A549 (cell line): Measurements from ENCODE around the gene EMC8. TPM values are rescaled to one million over a fixed set of nuclear protein-coding genes. Genes with fewer than 3 reads are reported as not detected.
"Not testable (repeated sequence)": the region's sequence is repeated elsewhere in the genome, so short reads cannot be mapped to it uniquely, and the experiment has no call there.

Experiments
- ATAC-seq, 2 experiments: fragments of 200-7000 bp in 1 of 2; fragments of >200 bp in 1 of 2; cut with Nextera tagmentation in 1 of 2; cut with Tn5 transposase in 1 of 2; 3 replicates each; pipeline versions ENCODE4 v1.8.0 to v1.9.1; 2018 to 2020; ENCODE audit warnings: mild to moderate bottlenecking in 1 of 2, moderate library complexity in 1 of 2
- CTCF ChIA-PET: fragments of 300-600 bp; sonication (Branson Sonifier 250); formaldehyde crosslinking; extraction: SDS; loops from one replicate; lab custom pipeline; 2021; ENCODE audit warnings: antibody characterized with exemption, inconsistent platforms; lab: Yijun Ruan, JAX
- POLR2A ChIA-PET: fragments of 350-600 bp; formaldehyde crosslinking; extraction: SDS; loops from one replicate; lab custom pipeline; 2021; ENCODE audit warnings: antibody characterized with exemption, inconsistent platforms; lab: Yijun Ruan, JAX
- DNase-seq, 2 experiments: peaks; one replicate each; pipeline versions ENCODE4 v3.0.0 to v3.0.0-alpha.2; 2011 to 2016; ENCODE audit warnings: low read depth in 1 of 2, low spot score in 1 of 2
- FAIRE-seq: peaks from 2 replicates; lab custom pipeline; 2011; peaks lifted over from hg19 to GRCh38; lab: Jason Lieb, UNC
- H3K27ac ChIP-seq, 2 experiments: fragments of >200 bp; sonication (Bioruptor Twin); formaldehyde crosslinking; 3 replicates each; pipeline ENCODE4 v1.5.1; 2016 to 2017
- H3K4me1 ChIP-seq: fragments of >200 bp; sonication (Bioruptor Twin); formaldehyde crosslinking; 3 replicates; pipeline ENCODE4 v1.6.1; 2016
- H3K4me2 ChIP-seq: fragments of >200 bp; sonication (Bioruptor Twin); formaldehyde crosslinking; 3 replicates; pipeline ENCODE4 v1.6.1; 2016
- H3K4me3 ChIP-seq: fragments of >200 bp; sonication (Bioruptor Twin); formaldehyde crosslinking; 3 replicates; pipeline ENCODE4 v1.5.1; 2016
- H3K9me3 ChIP-seq: fragments of >200 bp; sonication (Bioruptor Twin); formaldehyde crosslinking; 3 replicates; pipeline ENCODE4 v1.6.1; 2016
- EHF ChIP-seq: fragments of 250-450 bp; sonication (Bioruptor Pico); IDR thresholded peaks from 2 replicates; pipeline ENCODE4 v1.5.0; 2020; ENCODE audit warnings: mild to moderate bottlenecking
- ESRRA ChIP-seq: fragments of 150-350 bp; IDR thresholded peaks from 2 replicates; pipeline ENCODE4 v1.6.1; 2014; ENCODE audit warnings: mild to moderate bottlenecking, low read length, borderline replicate concordance
- FOSL2 ChIP-seq, 2 experiments: fragments of 450-650 bp in 1 of 2; fragments of >200 bp in 1 of 2; sonication (Bioruptor Twin) in 1 of 2; formaldehyde crosslinking; IDR thresholded peaks; 2 replicates each; pipeline versions ENCODE4 v1.5.0 to v1.6.1; 2016 to 2020; ENCODE audit warnings: mild to moderate bottlenecking in 1 of 2, moderate library complexity in 1 of 2
- HES2 ChIP-seq: fragments of >200 bp; sonication (Bioruptor Twin); formaldehyde crosslinking; IDR thresholded peaks from 2 replicates; pipeline ENCODE4 v1.6.1; 2016
- HOXA7 ChIP-seq: fragments of 250-450 bp; sonication (Bioruptor Pico); IDR thresholded peaks from 2 replicates; pipeline ENCODE4 v1.5.0; 2020; ENCODE audit warnings: mild to moderate bottlenecking, moderate library complexity
- HOXB5 ChIP-seq: fragments of 250-450 bp; sonication (Bioruptor Pico); IDR thresholded peaks from 2 replicates; pipeline ENCODE4 v1.5.0; 2020; ENCODE audit warnings: mild to moderate bottlenecking, moderate library complexity
- JUN ChIP-seq, 2 experiments: fragments of >200 bp; sonication (Bioruptor Twin); formaldehyde crosslinking; IDR thresholded peaks; 2 replicates in 1 of 2; 3 replicates in 1 of 2; pipeline ENCODE4 v1.6.1; 2016 to 2017
- KDM1A ChIP-seq: fragments of 200-600 bp; sonication (generic); IDR thresholded peaks from 2 replicates; pipeline ENCODE4 v1.6.1; 2016; ENCODE audit warnings: low read depth, mild to moderate bottlenecking
- KDM5A ChIP-seq: fragments of 200-600 bp; sonication (generic); IDR thresholded peaks from 2 replicates; pipeline ENCODE4 v1.6.1; 2016; ENCODE audit warnings: antibody characterized with exemption, mild to moderate bottlenecking
- MAFK ChIP-seq: fragments of 450-650 bp; IDR thresholded peaks from 2 replicates; pipeline ENCODE4 v1.6.1; 2014; ENCODE audit not compliant: partially characterized antibody
- MYC ChIP-seq: IDR thresholded peaks from 2 replicates; pipeline ENCODE4 v1.6.1; 2012; ENCODE audit warnings: mild to moderate bottlenecking, inconsistent platforms, low read length, improper control_type of control experiment, borderline replicate concordance
- NR3C1 ChIP-seq: fragments of >200 bp; sonication (Bioruptor Twin); formaldehyde crosslinking; IDR thresholded peaks from 3 replicates; pipeline ENCODE4 v1.6.1; 2017
- PBX3 ChIP-seq: IDR thresholded peaks from 2 replicates; pipeline ENCODE4 v1.6.1; 2012
- RNF2 ChIP-seq: fragments of 200-600 bp; sonication (generic); IDR thresholded peaks from 2 replicates; pipeline ENCODE4 v1.6.1; 2016; ENCODE audit warnings: low read depth, mild to moderate bottlenecking, antibody characterized with exemption, moderate library complexity, borderline replicate concordance
- SREBF2 ChIP-seq: fragments of 450-650 bp; IDR thresholded peaks from 2 replicates; pipeline ENCODE4 v1.6.1; 2014; ENCODE audit warnings: mild to moderate bottlenecking, moderate library complexity
- TFCP2L1 ChIP-seq: fragments of 250-450 bp; sonication (Bioruptor Pico); IDR thresholded peaks from 2 replicates; pipeline ENCODE4 v1.5.0; 2021; ENCODE audit warnings: mild to moderate bottlenecking
- ZFP36 ChIP-seq: fragments of 450-650 bp; IDR thresholded peaks from 2 replicates; pipeline ENCODE4 v1.6.1; 2014; ENCODE audit warnings: borderline replicate concordance; ENCODE audit not compliant: partially characterized antibody
- ZSCAN20 ChIP-seq: fragments of 250-450 bp; sonication (Bioruptor Pico); IDR thresholded peaks from 2 replicates; pipeline ENCODE4 v1.8.0; 2022; ENCODE audit warnings: mild to moderate bottlenecking, moderate library complexity
- WGBS: methylation state at CpG from one replicate; pipeline ENCODE4 v1.1.6; 2017; ENCODE audit errors: missing lambda C conversion rate; 5-methylcytosine and 5-hydroxymethylcytosine counted together
- polyA plus RNA-seq, 4 experiments: library from polyadenylated mRNA; depleted of rRNA in 3 of 4; stranded (reverse); fragments of >200 nt; fragmentation: RNase III in 1 of 4; extraction: RNeasy Plus Mini Kit Qiagen cat#74134 plus additional on column Dnase treatment in 1 of 4; gene quantifications; 2 replicates in 3 of 4; 3 replicates in 1 of 4; pipeline ENCODE4 v1.2.3, GENCODE V29; 2011 to 2017
- TF ChIP-seq, protein P1 (sequence below): fragments of 250-450 bp; sonication (Bioruptor Pico); IDR thresholded peaks from 2 replicates; pipeline ENCODE4 v1.5.0; 2021; ENCODE audit warnings: mild to moderate bottlenecking, moderate library complexity, borderline replicate concordance
- TF ChIP-seq, protein P2 (sequence below): fragments of >200 bp; sonication (Bioruptor Twin); formaldehyde crosslinking; IDR thresholded peaks from 3 replicates; pipeline ENCODE4 v1.6.1; 2016

Gene EMC8
- polyA plus RNA-seq, 2 of the 4 experiments (the other 2 are of a cell fraction) = 43.0 to 53.2 TPM

DNA sequence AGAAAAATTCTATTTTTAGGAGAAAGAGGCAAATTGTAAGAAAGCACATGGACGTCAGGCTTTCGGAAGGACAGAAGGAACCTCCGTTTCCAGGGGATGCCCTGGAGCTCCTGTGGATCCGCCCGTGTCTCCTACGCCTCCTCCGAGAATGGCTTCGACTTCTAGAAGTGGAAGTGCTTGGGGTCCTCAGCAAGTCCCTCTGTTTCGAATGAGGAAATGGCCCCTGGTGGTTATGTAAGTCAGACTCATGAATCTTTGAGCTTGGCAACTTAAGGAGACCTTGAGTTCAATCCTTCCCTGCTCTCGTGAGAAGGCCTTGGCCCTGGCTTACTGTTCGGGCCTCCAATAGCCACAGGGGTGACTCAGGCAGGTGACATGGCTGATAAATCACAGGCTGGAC is 39.0 kb upstream of the EMC8 start:
- ChIA-PET POLR2A (no interaction called here), CTCF (interaction anchor here (1.4 to 14.3 kb wide), 3 partner anchors 18 to 178 kb away, joined by 6 to 126 read pairs (median 14); no protein-coding TSS in a partner anchor)
- WGBS = 62% methylated on average over 11 of the region's 11 CpGs
- no peak overlapping the region for H3K27ac ChIP-seq
- ATAC-seq (no peak), FAIRE-seq (no peak), DNase-seq (no peak)
- TF ChIP-seq ZSCAN20 = no peak
- no peak for TF ChIP-seq KDM1A
- no peak for TF ChIP-seq KDM5A
- no peak for TF ChIP-seq TFCP2L1 (CRISPR knock-in tag)
- TF ChIP-seq SREBF2 = no peak
- no peak for TF ChIP-seq ESRRA
- TF ChIP-seq, protein P1, sequence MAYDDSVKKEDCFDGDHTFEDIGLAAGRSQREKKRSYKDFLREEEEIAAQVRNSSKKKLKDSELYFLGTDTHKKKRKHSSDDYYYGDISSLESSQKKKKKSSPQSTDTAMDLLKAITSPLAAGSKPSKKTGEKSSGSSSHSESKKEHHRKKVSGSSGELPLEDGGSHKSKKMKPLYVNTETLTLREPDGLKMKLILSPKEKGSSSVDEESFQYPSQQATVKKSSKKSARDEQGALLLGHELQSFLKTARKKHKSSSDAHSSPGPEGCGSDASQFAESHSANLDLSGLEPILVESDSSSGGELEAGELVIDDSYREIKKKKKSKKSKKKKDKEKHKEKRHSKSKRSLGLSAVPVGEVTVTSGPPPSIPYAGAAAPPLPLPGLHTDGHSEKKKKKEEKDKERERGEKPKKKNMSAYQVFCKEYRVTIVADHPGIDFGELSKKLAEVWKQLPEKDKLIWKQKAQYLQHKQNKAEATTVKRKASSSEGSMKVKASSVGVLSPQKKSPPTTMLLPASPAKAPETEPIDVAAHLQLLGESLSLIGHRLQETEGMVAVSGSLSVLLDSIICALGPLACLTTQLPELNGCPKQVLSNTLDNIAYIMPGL (CRISPR knock-in tag) = no peak
- TF ChIP-seq JUN (IDR thresholded peaks at IDR 0.05) = no peak
- TF ChIP-seq ZFP36 = no peak
- no peak for TF ChIP-seq PBX3
- TF ChIP-seq, protein P2, sequence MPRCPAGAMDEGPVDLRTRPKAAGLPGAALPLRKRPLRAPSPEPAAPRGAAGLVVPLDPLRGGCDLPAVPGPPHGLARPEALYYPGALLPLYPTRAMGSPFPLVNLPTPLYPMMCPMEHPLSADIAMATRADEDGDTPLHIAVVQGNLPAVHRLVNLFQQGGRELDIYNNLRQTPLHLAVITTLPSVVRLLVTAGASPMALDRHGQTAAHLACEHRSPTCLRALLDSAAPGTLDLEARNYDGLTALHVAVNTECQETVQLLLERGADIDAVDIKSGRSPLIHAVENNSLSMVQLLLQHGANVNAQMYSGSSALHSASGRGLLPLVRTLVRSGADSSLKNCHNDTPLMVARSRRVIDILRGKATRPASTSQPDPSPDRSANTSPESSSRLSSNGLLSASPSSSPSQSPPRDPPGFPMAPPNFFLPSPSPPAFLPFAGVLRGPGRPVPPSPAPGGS = no peak
- TF ChIP-seq RNF2 = no peak
- TF ChIP-seq EHF (CRISPR knock-in tag) = no peak
- no peak for TF ChIP-seq HES2
- no peak for TF ChIP-seq HOXB5
- TF ChIP-seq MYC = no peak
- TF ChIP-seq MAFK = no peak
- TF ChIP-seq FOSL2 (IDR thresholded peaks at IDR 0.05) = no peak
- no peak for TF ChIP-seq FOSL2 (CRISPR knock-in tag; IDR thresholded peaks at IDR 0.05)
- no peak for TF ChIP-seq HOXA7 (CRISPR knock-in tag)
- no peak for TF ChIP-seq NR3C1
- H3K4me2 ChIP-seq = no peak overlapping the region
- no peak overlapping the region for H3K4me3 ChIP-seq
- H3K4me1 ChIP-seq = no peaks in the 10 kb centered on the region
- no peaks in the 10 kb centered on the region for H3K9me3 ChIP-seq

GRCh38 chr16:85837654-85838053 is 38.3 kb upstream of the EMC8 start:
- H3K9me3 ChIP-seq, POLR2A ChIA-PET, ATAC-seq, DNase-seq, FAIRE-seq, H3K4me3 ChIP-seq, H3K4me2 ChIP-seq, H3K4me1 ChIP-seq, H3K27ac ChIP-seq: not testable (repeated sequence)
- CTCF ChIA-PET = interaction anchor here (0.8 to 14.3 kb wide), 5 partner anchors 17 to 179 kb away, joined by 3 to 126 read pairs (median 6); no protein-coding TSS in a partner anchor
- 16% methylated on average over 4 of the region's 4 CpGs for WGBS
